ENCODE data around the gene MEIKIN.

Gene MEIKIN

DNA sequence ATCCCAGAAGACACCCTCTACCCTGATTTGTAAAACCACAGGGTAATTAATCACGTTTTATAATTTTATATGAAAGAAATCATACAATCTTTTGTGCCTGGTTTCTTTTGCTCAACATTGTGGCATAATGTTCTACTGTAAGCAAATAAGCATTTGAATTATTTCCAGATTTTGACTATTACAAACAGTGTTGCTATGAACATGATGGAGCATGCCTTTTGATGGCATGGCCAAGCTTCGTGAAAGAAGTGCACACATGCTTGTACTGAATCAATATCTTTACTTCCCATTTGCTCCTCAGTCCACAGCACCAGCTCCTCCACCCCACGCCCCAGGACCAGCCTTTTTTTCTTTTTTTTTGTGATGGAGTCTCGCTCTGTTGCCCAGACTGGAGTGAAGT is 36.1 kb upstream of the MEIKIN start:
- DNase-seq (ENCODE audit: insufficient read length, low spot score) (no peak), FAIRE-seq (no peak)
- TF ChIP-seq POLR2A (IDR thresholded peaks at IDR 0.05; ENCODE audit: low read depth, low read length), result no peak

DNA sequence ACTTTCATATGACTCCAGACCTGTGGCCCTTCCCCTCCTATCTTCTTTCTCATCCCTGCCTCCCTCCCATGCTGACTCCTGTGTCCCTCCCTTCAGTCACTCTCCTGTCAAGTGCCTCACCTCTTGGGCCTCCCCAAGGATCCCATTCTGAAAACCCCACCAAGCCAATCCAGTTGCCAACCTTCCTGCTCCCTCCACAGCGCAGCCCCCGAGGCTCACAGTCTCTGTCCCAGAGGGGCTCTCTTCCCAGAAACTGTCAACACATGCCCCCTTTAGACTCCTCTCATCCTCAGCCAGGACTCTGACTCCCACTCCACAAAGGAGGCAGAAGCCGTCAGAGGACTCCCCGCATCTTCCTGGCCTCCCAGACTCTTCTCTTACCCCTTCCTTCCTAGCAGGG is 35.2 kb upstream of the MEIKIN start:
- TF ChIP-seq POLR2A (IDR thresholded peaks at IDR 0.05; ENCODE audit: low read depth, low read length), result no peak
- FAIRE-seq (no peak), DNase-seq (ENCODE audit: insufficient read length, low spot score) (no peak)

DNA sequence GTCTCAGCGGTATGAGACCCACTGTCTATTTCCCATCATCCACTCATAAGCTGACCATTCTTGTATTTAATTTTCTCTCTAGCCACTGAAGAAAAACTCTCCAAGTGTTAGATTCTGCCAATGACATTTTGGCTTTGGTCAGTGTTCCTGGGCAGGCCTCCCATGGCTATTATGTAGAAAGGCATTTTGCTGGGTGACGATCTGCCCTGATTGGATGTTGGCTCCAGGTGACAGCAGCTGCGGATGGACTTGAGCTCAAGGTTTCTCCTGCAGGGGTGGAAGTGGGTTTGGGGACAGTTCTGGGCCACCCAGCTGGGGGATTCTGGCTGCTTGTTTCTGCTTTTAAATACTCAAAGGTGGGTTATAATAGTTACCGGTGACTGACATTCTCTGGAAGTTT is 34.4 kb upstream of the MEIKIN start:
- DNase-seq (ENCODE audit: insufficient read length, low spot score) (no peak), FAIRE-seq (no peak)
- no peak for TF ChIP-seq POLR2A (IDR thresholded peaks at IDR 0.05; ENCODE audit: low read depth, low read length)

DNA sequence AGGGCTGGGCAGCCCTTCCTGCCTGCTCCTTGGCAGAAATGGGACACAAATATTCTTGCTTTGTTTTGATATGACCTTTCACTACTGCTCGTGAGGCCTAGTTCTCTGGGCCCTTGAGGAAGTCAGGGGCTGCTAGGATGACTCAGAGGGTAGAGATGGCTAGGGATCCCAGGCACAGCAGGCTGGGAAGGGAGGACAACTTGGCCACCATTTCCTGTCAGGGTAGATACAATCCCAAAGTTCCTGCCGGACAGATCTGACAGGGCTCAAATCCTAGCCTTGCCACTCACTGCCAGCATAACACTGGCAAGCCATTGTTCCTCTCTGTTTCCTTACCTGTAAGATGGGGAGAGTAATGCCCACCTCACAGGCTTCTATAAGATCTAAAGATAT is 31.7 kb upstream of the MEIKIN start:
- TF ChIP-seq POLR2A (IDR thresholded peaks at IDR 0.05; ENCODE audit: low read depth, low read length), result no peak
- no peak for FAIRE-seq
- no peak for DNase-seq (ENCODE audit: insufficient read length, low spot score)

DNA sequence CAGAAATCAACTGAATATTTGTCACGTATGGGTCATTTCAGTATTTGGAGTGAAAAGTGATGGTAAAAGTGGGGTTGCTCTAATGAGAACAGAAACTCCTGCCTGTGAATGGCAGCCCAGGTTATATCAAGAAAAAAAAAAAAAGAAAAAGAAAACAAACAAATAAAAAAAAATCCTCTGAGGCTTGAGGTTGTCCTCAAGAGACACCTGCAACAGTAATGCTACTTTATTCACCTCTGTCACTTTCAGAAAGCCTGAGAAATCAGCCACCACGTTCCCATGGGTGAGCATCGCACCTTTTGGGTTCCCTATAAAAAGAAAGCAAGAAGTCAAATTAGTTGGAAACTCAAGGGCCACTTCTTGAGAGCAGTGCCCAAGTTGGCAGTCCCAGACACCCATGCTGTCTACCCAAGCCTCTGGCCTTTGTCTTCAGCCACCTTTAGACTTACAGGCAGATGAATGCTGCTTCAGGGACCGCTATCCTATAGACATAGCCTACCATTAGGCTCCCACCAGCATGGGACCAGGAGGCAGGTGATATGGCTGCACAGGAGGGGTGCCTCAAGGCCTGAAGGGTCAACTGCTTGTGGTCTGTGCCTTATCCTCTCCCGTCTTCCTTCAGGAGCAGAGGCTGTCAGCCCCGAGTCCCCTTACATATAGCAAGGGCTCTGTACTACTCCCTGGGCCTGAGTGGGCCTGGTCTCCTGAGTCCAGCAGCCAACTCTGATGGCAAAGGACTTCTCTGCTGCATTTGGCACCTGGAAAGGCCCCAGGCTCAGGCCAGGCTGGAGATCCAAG is 31.1 kb upstream of the MEIKIN start:
- FAIRE-seq, result no peak
- TF ChIP-seq POLR2A (IDR thresholded peaks at IDR 0.05; ENCODE audit: low read depth, low read length), result no peak
- DNase-seq (ENCODE audit: insufficient read length, low spot score), result no peak

DNA sequence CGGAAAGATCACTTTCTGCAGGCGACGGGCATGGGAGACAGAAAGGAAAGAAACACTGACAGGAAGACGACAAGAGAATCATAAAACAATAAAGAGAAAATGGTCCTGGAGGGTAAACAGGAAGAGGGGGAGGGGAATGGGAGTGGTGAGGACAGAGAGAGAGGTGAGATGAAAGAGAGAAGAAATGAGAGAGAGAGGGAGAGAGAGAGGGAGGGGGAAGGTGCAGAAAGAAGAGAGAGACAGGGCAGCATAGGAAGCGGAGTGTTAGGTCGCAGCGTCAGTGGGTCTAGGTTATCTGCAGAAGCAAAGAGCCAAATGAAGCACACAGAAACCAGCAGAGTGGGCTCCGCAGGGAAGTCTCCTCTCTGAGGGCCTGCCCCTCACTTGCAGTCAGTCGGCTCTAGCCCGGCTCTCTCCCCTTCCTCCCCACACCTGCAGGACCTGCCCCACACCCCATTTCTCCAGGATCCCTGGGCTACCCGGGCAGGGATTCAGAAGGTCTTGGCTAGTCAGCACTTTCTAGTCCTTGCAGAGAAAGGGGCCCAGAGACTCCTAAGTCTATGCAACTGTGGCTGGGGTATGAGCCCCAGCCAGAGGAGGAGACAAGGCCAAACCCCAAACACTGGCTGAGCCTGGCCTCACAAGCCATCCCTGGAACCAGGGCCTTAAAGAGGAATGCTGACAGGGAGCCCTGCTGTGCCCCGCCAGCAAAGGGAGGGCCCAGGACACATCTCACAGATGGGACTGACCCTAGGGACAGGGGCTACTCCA is 29.7 kb upstream of the MEIKIN start:
- FAIRE-seq, result no peak
- TF ChIP-seq POLR2A (IDR thresholded peaks at IDR 0.05; ENCODE audit: low read depth, low read length), result no peak
- DNase-seq (ENCODE audit: insufficient read length, low spot score), result no peak

DNA sequence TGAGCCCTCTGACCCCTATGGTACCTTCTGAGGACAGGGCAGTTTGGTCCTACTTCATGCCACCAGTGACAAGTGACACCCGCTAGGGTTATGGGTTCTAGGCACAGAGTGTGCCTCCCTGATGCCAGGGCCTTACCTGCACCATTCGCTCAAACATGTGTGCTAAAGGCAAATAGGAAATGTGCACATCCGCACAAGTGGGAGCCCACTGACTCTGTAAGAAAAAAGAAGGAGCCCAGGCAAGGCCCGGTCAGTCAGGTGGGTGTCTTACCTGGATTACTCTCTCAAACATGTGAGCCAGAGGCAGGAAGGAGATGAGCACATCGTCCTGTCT is 29.1 kb upstream of the MEIKIN start:
- FAIRE-seq, result no peak

DNA sequence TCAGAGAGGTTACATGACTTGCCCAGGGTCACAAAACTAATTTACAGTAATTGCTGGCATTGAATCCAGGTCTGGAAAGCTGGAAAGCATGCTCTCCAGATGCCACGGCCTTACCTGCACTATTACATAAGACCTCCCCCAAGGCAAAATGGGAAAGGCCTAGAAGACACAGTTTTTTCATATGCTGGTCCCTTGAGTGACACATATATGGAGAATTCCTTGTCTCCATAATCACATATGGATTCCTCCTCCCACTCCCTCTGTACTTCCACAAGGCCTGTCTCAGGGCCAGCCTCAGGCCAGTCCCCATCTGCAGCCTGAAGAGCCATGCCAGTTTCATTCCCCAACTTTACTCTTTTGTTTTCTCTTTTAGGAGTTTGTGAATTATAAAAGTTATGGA is 28.6 kb upstream of the MEIKIN start:
- DNase-seq (ENCODE audit: insufficient read length, low spot score) (no peak), FAIRE-seq (no peak)
- no peak for TF ChIP-seq POLR2A (IDR thresholded peaks at IDR 0.05; ENCODE audit: low read depth, low read length)

More for the DNA sequence above, 29.1 kb upstream of the MEIKIN start:
- no peak for TF ChIP-seq POLR2A (IDR thresholded peaks at IDR 0.05; ENCODE audit: low read depth, low read length)
- no peak for DNase-seq (ENCODE audit: insufficient read length, low spot score)

DNA sequence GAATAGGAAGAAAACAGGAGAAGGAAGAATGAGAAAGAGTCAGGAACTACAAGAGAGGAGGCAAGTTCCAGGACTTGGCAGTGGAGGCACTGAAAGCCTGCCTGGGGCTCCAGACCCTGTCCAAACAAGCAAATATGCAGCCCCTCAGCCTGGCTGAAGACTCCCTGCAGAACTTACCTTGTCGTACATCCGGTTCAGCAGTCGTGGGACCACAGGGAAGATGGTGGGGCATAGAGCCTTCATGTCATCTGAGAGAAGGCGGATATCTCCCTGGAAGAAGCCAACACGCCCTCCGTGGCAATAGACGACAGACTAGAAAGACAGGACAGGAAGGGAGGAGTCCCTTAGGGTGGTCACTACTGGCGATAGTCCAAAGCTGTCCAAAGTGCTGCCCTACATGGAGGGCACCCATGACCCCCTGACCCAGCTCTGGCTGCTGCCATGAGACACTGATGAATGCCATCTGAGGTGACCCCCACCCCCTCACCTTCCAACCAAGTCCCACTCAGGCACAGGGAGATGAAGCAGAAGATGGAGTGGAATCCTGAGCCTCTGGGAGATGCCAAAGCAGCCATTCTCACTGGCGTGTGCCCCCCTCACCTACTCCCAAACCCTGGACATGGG is 27.7 kb upstream of the MEIKIN start:
- no peak for FAIRE-seq
- DNase-seq (ENCODE audit: insufficient read length, low spot score), result no peak
- TF ChIP-seq POLR2A (IDR thresholded peaks at IDR 0.05; ENCODE audit: low read depth, low read length), result no peak

DNA sequence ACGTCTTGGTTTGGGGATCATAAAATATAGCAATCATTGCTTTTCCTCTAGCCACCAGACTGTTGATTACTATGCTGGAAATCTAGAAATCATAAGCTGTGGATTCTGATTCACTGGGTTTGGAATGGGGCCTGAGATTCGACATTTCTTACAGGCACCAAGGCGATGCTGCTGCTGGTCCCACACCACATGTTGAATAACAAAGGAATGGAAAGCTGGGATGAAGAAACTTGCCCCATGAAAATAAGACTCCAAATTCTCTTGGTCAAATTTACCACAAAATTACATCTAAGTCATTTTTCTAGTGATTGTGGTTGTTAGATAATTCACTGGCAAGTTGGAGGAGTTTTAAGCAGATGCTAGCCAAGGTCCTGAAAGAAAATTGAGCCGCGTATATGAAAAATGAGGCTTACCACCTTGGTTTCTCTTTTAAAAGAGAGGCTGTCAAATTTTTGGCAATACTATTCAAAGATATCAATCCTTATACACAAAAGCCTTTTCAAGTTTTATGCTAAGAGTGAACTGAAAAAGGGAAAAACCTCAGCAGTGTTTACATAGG is 23.0 kb upstream of the MEIKIN start:
- TF ChIP-seq POLR2A (IDR thresholded peaks at IDR 0.05; ENCODE audit: low read depth, low read length), result no peak
- FAIRE-seq, result no peak
- DNase-seq (ENCODE audit: insufficient read length, low spot score), result no peak

DNA sequence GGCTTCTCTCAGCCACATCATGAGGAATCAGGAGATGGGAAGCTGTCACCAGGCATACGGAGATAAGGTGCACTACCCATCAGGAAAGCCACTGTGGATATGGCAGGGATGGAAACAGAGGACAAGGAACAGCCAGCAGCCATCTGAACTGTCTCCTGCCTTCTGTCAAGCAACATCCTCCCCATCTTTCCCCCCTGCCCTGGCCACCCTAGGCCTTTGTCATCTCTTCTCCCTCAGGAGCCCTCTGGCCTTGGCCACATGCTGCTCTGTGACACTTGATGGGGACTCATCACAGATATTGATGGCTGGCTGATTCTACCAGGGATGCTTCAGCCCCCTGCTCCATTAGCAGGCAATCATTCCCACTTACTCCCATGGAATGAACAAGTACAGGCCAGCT is 21.1 kb upstream of the MEIKIN start:
- no peak for TF ChIP-seq POLR2A (IDR thresholded peaks at IDR 0.05; ENCODE audit: low read depth, low read length)
- DNase-seq (ENCODE audit: insufficient read length, low spot score) (no peak), FAIRE-seq (no peak)

DNA sequence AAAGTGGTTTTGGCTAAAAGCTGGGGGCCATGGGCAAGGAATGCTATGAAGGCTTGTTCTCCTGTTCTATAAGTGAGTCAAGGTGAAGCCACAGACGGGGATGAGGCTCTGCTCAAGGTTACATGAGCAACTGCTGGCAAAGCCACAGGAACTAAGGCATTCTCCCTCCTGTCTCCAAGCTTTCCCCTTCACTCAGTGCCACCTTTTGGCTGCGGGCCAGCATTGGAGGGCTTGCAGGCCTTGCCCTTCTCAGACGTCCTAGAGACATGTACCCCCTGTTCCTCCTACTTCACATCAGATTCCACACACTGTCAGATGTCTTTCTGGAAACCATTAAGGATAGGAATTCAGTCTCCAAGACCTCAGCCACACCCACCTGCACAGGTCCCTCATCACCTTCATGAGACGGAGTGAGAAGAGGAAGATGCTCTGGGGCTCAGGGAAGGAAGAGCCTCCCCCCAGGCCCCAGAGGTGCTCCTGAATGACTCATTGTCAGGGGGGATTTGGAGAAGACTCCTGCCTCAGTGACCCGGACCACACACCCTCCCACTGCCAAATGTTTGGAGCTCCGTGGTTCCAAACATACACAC is 20.5 kb upstream of the MEIKIN start:
- FAIRE-seq, result no peak
- no peak for DNase-seq (ENCODE audit: insufficient read length, low spot score)
- no peak for TF ChIP-seq POLR2A (IDR thresholded peaks at IDR 0.05; ENCODE audit: low read depth, low read length)

DNA sequence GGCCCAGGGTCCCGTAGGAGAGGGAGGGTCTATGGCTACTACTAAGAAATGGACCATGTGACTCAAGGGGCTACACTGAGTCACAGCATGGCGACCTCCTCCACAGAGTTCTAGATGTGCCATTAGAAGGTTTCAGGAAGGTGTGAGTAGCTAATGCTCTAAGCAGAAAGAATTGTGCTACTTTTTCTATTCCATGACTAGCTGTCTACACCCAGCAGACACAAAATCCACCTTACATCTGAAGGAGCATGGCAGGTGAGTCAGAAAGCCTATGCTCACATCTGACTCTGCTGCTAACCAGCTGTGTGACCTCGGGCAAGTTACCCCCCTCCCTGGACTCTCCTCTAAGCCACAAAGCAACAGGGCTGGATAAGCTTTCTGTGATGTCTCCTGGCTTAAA is 14.4 kb upstream of the MEIKIN start:
- FAIRE-seq, result no peak
- no peak for DNase-seq (ENCODE audit: insufficient read length, low spot score)
- no peak for TF ChIP-seq POLR2A (IDR thresholded peaks at IDR 0.05; ENCODE audit: low read depth, low read length)

DNA sequence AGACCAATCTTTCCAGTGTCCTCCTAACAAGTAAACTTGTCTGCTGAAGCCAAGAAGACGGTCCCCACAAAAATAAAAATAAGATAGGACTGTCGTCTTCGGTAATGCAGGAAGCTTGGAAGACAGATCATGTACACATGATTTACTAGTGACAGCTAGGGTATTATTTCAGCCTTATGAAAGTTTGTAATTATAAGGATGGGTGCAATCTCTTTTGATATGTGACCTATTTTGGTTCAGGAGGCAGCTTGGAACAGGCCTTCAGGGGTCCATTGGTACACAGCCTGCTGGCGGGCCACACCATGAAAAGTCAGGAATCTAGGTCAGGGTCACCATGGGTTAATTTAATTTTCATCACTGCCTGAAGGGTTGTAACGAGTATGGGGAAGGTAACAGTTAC is 13.7 kb upstream of the MEIKIN start:
- DNase-seq (ENCODE audit: insufficient read length, low spot score) (no peak), FAIRE-seq (no peak)
- no peak for TF ChIP-seq POLR2A (IDR thresholded peaks at IDR 0.05; ENCODE audit: low read depth, low read length)
